GOT3 (cell line): Measurements from ENCODE around the gene PTPRD.

ENCODE experiments used
- DNase-seq: peaks from one replicate; lab custom pipeline; 2025; ENCODE audit warnings: mixed read lengths; lab: John Stamatoyannopoulos, UW

The PTPRD gene

GRCh38 chr9:9893837-9894236 lies 719.0 kb downstream of the PTPRD start:
- DNase-seq: no peak

- no peak for DNase-seq
Observed at GRCh38 chr9:9892217-9892616, 720.6 kb downstream of the PTPRD start.

- no peak for DNase-seq
Observed at GRCh38 chr9:9881692-9882091, 731.1 kb downstream of the PTPRD start.

GRCh38 chr9:9874270-9874669 lies 738.5 kb downstream of the PTPRD start:
- DNase-seq: no peak

GRCh38 chr9:9862235-9862810 lies 750.5 kb downstream of the PTPRD start:
- no peak for DNase-seq

GRCh38 chr9:9855177-9856078 lies 757.4 kb downstream of the PTPRD start:
- DNase-seq: no peak

- no peak for DNase-seq
Observed at GRCh38 chr9:9847750-9848149, 765.1 kb downstream of the PTPRD start.

- no peak for DNase-seq
Observed at GRCh38 chr9:9846557-9846956, 766.2 kb downstream of the PTPRD start.

GRCh38 chr9:9820436-9820835 lies 792.4 kb downstream of the PTPRD start:
- DNase-seq: no peak

- no peak for DNase-seq
Observed at GRCh38 chr9:9819886-9820285, 792.9 kb downstream of the PTPRD start.

- DNase-seq: no peak
Observed at GRCh38 chr9:9817176-9817575, 795.6 kb downstream of the PTPRD start.

GRCh38 chr9:9804109-9804508 lies 808.7 kb downstream of the PTPRD start:
- no peak for DNase-seq

- DNase-seq: no peak
Observed at GRCh38 chr9:9799287-9799686, 813.5 kb downstream of the PTPRD start.

- no peak for DNase-seq
Observed at GRCh38 chr9:9792144-9792857, 820.5 kb downstream of the PTPRD start.

GRCh38 chr9:9791611-9792010 lies 821.2 kb downstream of the PTPRD start:
- no peak for DNase-seq

- no peak for DNase-seq
Observed at GRCh38 chr9:9790216-9790872, 822.5 kb downstream of the PTPRD start.

GRCh38 chr9:9783711-9784110 lies 829.1 kb downstream of the PTPRD start:
- no peak for DNase-seq

- DNase-seq: no peak
Observed at GRCh38 chr9:9783211-9783610, 829.6 kb downstream of the PTPRD start.

- no peak for DNase-seq
Observed at GRCh38 chr9:9778293-9778692, 834.5 kb downstream of the PTPRD start.

- no peak for DNase-seq
Observed at GRCh38 chr9:9774471-9774870, 838.3 kb downstream of the PTPRD start.

- DNase-seq: no peak
Observed at GRCh38 chr9:9771314-9771713, 841.5 kb downstream of the PTPRD start.

- DNase-seq: no peak
Observed at GRCh38 chr9:9764821-9765220, 848.0 kb downstream of the PTPRD start.
